Neuron (in vitro differentiated cells): ENCODE results near the gene SF3B5.

Experiments used
- H2AFZ ChIP-seq: one replicate; pipeline ENCODE4 v1.6.1; 2013; ENCODE audit warnings: low read depth, mild to moderate bottlenecking, inconsistent platforms, low read length, moderate library complexity
- H3K27me3 ChIP-seq: one replicate; pipeline ENCODE4 v1.6.1; 2013; ENCODE audit warnings: low read length; ENCODE audit not compliant: insufficient read depth
- H3K36me3 ChIP-seq: one replicate; pipeline ENCODE4 v1.6.1; 2013; ENCODE audit warnings: low read length; ENCODE audit not compliant: insufficient read depth
- H3K4me1 ChIP-seq: one replicate; pipeline ENCODE4 v1.6.1; 2013; ENCODE audit warnings: low read length; ENCODE audit not compliant: insufficient read depth
- H3K4me3 ChIP-seq: 2 replicates; pipeline ENCODE4 v1.5.1; 2013; ENCODE audit warnings: mild to moderate bottlenecking, low read length, moderate library complexity
- H3K9me3 ChIP-seq: one replicate; pipeline ENCODE4 v1.6.1; 2013; ENCODE audit warnings: low read length

Gene SF3B5

DNA sequence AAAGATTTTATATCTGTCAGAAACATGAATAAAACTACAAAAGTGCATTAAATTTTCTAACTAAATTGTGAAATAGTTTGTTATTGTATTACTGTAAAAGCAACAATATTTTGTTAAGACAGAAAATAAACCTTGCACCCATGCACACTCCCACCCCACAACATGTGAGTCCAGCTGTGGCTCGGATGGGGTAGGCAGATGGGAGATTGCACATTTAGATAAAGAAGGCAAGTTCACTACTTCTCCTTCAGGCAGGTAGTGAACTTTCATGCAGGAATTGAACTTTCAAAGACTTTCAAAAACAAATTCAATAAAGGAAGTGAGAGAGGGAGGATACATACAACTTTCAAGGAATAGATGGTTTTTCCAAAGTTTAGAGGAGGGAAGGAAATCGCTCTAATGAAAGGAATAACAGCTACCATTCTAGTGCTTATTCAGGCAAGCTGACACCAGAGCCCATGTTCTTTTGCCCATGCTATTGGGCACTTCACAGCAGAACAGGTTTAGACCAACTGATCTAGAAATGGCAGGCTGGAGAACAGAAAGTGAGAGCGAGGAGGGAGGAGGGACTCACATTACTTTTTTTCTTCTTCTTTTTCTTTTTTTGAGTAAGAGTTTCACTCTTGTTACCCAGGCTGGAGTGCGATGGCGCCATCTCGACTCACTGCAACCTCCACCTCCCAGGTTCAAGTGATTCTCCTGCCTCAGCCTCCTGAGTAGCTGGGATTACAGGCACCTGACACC is 28.5 kb downstream of the SF3B5 start:
- Histone ChIP-seq H3K9me3 (peaks cover 2% of the 10 kb centered on the region), H3K36me3 (no peaks in the 10 kb centered on the region), H3K27me3 (peaks cover 39% of the 10 kb centered on the region), H3K4me3 (no peak overlapping the region), H3K4me1 (peaks cover 8% of the 10 kb centered on the region), H2AFZ (no peak overlapping the region)

DNA sequence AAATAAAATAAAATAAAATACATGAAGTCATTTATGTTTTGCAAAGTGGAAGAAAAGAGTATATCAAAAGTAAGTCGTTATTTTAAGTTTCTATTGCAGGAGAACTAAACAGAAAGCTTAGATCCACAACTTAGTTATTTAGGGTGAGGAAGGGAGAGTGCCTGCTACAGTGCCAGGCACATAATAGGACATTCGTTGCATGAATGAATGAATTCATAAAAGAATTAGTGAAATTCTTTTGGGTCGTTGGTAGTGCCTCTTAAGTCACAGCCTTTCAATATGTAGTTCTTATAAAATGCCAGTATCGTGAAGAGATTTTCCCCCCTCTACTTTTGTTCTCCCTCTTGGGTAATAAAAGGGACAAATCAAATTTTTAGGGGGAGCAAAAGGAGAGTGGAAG is 29.1 kb downstream of the SF3B5 start:
- no peaks in the 10 kb centered on the region for H3K36me3 ChIP-seq
- peaks cover 40% of the 10 kb centered on the region for H3K27me3 ChIP-seq
- no peak overlapping the region for H3K4me3 ChIP-seq
- H3K9me3 ChIP-seq = peaks cover 2% of the 10 kb centered on the region
- H3K4me1 ChIP-seq = peaks cover 8% of the 10 kb centered on the region
- no peak overlapping the region for H2AFZ ChIP-seq

DNA sequence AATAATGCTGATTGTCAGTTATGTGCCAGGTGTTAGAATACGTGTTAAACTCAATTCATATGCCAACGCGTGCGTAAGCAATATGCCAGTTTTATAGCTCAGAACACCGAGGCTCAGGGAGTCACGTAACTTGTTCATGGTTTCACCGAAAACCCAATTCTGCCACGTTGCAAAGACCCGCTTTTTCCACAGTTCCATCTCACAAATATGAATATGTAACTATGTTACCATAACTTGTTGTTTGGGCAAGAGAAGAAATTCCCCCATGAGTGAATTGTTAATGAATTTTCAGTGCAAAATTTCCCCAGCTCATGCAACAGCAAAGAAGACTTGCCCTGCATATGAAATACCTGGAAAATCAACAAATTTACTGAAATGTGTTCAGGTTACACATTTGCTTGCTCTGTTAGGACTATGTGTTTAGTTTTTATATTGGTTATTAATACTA is 30.1 kb downstream of the SF3B5 start:
- no peaks in the 10 kb centered on the region for H3K36me3 ChIP-seq
- no peaks in the 10 kb centered on the region for H3K9me3 ChIP-seq
- peaks cover 43% of the 10 kb centered on the region for H3K27me3 ChIP-seq
- no peak overlapping the region for H2AFZ ChIP-seq
- peaks cover 8% of the 10 kb centered on the region for H3K4me1 ChIP-seq
- no peak overlapping the region for H3K4me3 ChIP-seq

DNA sequence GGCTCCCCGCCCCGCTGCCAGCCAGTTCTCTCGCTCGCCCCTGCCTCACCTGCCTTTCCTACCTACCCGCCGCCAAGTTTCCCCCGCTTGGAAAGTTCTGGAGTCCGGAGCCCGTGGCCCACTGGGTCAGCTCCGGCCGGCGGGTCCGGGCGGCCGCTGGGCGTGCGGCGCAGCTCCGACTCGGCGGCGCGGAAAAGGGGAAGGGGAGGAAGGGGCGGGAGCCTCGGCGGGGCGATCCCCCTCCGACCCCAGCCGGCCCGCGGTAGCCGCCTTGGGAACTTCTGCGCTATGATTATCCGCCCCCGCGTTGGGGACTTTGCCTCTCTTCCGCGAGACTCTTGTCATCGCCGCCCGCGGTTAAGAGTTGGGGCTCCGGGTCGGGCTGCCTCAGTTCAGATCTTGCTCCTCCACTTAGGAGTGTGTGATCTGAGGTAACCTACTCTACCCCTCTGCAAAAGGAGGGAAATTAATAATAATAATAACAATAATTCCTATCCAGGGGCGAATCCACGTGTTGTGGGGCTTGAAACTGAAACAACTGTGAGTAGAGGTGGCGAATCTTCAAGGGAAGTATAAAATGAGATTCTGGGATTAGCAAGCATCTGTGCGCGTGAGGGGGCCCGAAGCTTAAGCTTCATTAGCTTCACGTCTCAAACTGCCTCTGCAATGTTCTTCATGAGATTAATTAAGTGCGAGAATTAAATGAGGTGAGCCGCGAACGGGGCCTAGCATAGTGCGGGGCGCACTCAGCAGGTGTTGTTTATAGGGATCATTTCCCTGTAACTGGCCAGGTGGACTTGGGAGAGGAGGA is 30.8 kb downstream of the SF3B5 start:
- H3K4me1 ChIP-seq = peaks cover 8% of the 10 kb centered on the region
- H3K36me3 ChIP-seq = no peaks in the 10 kb centered on the region
- H3K4me3 ChIP-seq = peak overlapping the region; percentile 82
- H3K9me3 ChIP-seq = no peaks in the 10 kb centered on the region
- H3K27me3 ChIP-seq = peaks cover 42% of the 10 kb centered on the region
- peak overlapping the region; percentile 97 for H2AFZ ChIP-seq

DNA sequence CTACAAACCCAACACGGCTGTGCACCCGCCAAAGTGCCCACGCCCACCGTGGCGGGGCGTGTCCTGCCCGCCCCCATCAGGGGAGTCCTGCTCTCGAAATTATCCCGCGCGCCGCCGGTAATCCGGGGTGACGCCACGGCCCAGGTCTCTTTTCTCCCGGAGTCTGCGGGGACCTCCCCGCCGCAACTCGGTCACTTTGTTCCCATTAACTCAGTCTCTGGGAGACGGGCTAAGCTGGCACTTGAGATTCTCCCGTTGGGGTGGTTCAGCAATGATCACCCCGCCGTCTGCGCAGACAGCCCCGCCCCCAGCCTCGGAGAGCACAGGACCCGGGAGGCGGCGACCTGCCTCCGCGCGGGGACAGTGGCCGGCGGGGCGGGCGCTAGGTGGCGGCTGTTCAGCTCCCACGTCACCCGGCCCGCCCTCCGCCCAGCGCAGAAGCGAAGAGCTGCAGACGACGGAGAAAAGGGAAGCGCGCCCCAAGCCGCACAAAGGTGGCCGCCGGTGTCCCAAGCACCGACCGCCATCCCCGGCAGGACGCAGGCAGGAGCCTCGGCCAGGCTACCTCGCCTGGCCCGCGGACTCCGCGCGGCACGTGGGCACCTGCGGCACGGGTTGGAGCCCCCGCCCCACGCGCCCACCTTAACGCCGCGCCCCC is 31.5 kb downstream of the SF3B5 start:
- peak overlapping the region; percentile 97 for H2AFZ ChIP-seq
- peaks cover 8% of the 10 kb centered on the region for H3K4me1 ChIP-seq
- no peaks in the 10 kb centered on the region for H3K36me3 ChIP-seq
- no peaks in the 10 kb centered on the region for H3K9me3 ChIP-seq
- peak overlapping the region; percentile 82 for H3K4me3 ChIP-seq
- H3K27me3 ChIP-seq = peaks cover 42% of the 10 kb centered on the region

DNA sequence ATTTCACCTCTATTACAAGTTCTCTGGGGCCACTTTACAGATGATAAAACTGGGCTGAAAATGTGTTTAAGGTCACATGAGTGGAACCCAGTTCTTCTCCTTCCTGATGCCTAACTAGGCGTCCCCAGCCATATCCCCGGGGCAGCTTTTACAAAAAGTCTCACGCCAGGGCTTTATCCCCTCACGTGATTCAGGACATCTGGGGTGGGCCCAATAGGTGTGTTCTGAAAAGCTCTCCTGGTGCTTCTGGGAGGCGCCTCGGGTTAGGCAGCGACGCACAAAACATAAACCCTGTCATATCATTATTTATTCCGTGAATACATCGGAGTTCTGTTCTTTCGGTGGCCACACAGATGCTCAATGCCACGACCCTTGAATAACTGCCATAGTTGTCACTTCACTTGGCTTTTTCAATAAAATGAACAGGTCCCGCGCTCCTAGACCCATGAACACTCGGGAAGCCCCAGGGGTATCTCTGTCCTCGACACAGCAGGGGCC is 32.1 kb downstream of the SF3B5 start:
- Histone ChIP-seq H3K4me3 (peak overlapping the region; percentile 82), H2AFZ (peak overlapping the region; percentile 97), H3K27me3 (peaks cover 42% of the 10 kb centered on the region), H3K9me3 (peaks cover 2% of the 10 kb centered on the region), H3K4me1 (peaks cover 8% of the 10 kb centered on the region), H3K36me3 (no peaks in the 10 kb centered on the region)

DNA sequence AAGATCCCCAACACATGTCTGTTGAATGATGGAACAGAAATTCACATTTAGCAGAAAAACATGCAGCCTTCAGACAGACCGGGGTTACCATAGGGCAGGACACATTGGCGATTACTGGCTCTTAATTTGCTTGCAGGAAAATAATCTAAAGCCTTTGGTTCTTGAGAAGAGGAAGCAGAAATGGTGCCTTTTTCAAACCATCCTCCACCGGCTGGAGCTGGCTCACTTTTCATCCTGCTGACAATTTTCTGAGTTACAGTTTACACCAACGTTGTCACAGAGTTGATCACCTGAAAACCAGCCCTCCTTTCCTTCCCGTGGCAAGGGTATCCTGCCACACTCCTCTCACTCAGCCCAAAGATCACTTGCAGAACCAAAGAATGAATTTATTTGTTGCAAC is 32.6 kb downstream of the SF3B5 start:
- peaks cover 8% of the 10 kb centered on the region for H3K4me1 ChIP-seq
- no peak overlapping the region for H2AFZ ChIP-seq
- no peaks in the 10 kb centered on the region for H3K36me3 ChIP-seq
- H3K9me3 ChIP-seq = peaks cover 2% of the 10 kb centered on the region
- peaks cover 42% of the 10 kb centered on the region for H3K27me3 ChIP-seq
- no peak overlapping the region for H3K4me3 ChIP-seq

DNA sequence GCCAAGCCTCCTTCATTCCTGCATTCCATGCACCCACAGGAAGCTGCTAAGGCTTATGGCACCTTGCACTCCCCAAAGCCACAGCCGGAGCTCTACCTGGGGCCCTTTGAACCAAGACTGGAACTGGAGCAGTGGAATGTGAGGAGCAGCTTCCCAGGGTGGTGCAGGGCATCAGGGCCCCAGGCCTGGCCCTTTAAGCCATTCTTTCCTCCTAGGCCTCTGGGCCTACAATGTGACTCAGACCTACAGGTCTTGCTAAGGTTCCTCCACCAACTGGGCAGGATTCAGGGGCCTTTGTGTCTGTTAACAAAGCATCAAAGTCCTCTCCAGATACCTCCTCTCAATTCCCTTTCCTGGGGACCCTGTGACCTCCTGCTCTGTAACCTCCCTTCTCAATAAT is 36.2 kb downstream of the SF3B5 start:
- H3K4me1 ChIP-seq = peaks cover 5% of the 10 kb centered on the region
- H3K27me3 ChIP-seq = peaks cover 17% of the 10 kb centered on the region
- peaks cover 2% of the 10 kb centered on the region for H3K9me3 ChIP-seq
- H2AFZ ChIP-seq = no peak overlapping the region
- H3K36me3 ChIP-seq = no peaks in the 10 kb centered on the region
- H3K4me3 ChIP-seq = no peak overlapping the region

DNA sequence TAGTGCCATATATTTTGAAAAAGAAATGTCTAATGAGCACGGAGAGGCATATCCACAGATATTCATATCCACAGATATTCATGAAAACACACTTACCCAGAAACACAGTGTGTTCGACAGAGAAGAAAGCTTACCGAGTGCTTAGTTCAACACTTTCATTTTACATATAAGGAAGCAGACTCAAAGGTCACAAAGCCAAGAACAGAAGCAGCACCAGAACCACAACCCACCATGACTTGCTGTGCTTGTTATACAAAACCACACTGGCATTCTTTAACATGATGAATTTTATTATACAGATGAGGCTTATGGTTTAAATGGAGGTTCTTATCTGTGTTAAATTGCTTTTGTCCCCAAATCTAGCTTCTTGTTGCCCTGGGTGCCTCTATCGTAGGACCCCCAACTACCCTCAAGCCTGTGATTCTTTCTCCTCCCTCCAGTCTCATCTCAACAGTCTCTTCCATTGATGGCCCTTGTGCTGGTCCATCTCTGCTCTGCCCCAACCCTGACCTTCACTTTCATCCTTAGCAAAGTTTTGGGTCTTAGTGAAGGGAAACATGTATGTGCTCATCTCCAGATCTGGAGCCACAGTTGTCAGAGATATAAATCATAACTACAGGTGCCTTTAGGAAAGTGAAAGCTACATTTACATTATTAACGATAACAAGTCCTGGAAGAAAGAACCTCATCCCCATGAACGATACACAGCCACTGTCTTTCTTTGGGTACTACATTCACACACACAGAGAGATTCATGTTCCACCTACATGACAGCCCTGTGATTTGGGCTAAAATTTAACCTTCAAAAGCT is 40.0 kb downstream of the SF3B5 start:
- Histone ChIP-seq H3K9me3 (peaks cover 2% of the 10 kb centered on the region), H3K36me3 (no peaks in the 10 kb centered on the region), H3K4me3 (no peak overlapping the region), H3K27me3 (no peaks in the 10 kb centered on the region), H3K4me1 (no peaks in the 10 kb centered on the region), H2AFZ (no peak overlapping the region)

DNA sequence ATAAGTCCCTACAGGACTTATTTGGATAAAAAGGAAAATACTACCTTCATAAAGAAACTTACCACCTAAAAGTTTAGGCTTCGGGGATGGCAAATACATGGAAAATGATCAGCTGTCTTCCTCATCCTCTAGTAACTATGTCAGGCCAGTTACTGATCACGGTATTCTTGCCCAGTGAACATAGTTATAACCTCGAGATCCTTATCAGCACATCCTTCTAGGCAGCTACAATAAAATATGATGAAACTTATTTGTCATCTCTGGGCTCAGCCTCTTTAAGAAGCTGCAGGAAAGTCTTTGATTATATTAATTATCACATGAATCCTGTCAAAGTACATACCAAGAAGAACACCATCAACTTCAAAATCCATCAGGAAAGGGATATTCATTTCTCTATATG is 41.8 kb downstream of the SF3B5 start:
- Histone ChIP-seq H3K27me3 (no peaks in the 10 kb centered on the region), H3K4me3 (no peak overlapping the region), H3K9me3 (peaks cover 3% of the 10 kb centered on the region), H2AFZ (no peak overlapping the region), H3K4me1 (no peaks in the 10 kb centered on the region), H3K36me3 (no peaks in the 10 kb centered on the region)

DNA sequence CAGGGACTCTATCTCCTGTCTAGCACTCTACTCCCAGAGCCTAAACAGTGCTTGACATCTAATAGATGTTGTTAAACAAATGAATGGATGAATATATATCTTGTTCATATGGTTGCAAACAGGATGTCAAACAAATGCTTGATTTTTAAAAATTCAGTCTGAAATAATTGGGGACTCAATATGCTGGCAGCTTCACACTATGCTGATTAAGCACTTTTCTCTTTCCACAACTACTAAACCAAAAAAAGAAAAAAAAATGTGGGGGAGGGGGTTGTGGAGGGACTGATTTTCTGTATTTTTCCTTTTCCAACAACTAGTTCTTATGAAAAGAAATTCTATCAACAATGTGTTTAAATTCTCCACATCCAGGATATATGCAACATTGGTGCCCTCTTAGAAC is 42.9 kb downstream of the SF3B5 start:
- Histone ChIP-seq H3K4me1 (no peaks in the 10 kb centered on the region), H3K36me3 (no peaks in the 10 kb centered on the region), H3K9me3 (peaks cover 2% of the 10 kb centered on the region), H3K27me3 (no peaks in the 10 kb centered on the region), H3K4me3 (no peak overlapping the region), H2AFZ (no peak overlapping the region)

DNA sequence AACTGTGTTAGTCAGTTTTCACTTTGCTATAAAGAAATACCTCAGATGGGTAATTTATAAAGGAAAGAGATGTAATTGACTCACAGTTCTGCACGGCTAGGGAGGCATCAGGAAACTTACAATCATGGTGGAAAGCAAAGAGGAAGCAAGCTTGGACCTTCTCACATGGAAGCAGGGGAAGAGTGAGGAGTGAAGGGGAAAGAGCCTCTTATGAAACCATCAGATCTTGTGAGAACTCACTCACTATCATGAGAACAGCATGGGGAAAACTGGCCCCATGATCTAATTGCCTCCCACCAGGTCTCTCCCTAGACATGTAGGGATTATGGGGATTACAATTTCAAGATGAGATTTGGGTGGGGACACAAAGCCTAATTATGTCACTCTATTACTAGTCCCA is 46.0 kb downstream of the SF3B5 start:
- no peaks in the 10 kb centered on the region for H3K36me3 ChIP-seq
- H3K4me1 ChIP-seq = no peaks in the 10 kb centered on the region
- peaks cover 2% of the 10 kb centered on the region for H3K9me3 ChIP-seq
- no peaks in the 10 kb centered on the region for H3K27me3 ChIP-seq
- no peak overlapping the region for H3K4me3 ChIP-seq
- H2AFZ ChIP-seq = no peak overlapping the region
